ENCODE measurements around the gene SPG7. TPM values are rescaled to one million over a fixed set of nuclear protein-coding genes. Genes with fewer than 3 reads are reported as not detected.

The SPG7 gene
- total and polyA plus RNA-seq, 8 donors = 25.7 to 212 (median 51.1) TPM

GRCh38 chr16:89540557-89540956 lies 32.4 kb downstream of the SPG7 start:
- Histone ChIP-seq H3K4me3 (no peak overlapping the region), H3K27ac (no peak overlapping the region), H3K4me1 (no peaks in the 10 kb centered on the region), H3K9me3 (no peaks in the 10 kb centered on the region), H3K27me3 (no peaks in the 10 kb centered on the region), H3K36me3 (peaks cover 0 to 17% (median 4%) of the 10 kb centered on the region in 3 donors)
- no peak for TF ChIP-seq CTCF (IDR thresholded peaks at IDR 0.05)
- ATAC-seq = no peak
- no peak for FAIRE-seq
- intact Hi-C loops (cut with DNase I) = no loop called here
- 86 to 89% methylated on average over 13 of the region's 13 CpGs for WGBS, 2 donors
- DNase-seq = no peak

GRCh38 chr16:89541792-89542191 lies 33.6 kb downstream of the SPG7 start:
- Histone ChIP-seq H3K4me3 (no peak overlapping the region), H3K36me3 (peaks cover 0 to 21% (median 1%) of the 10 kb centered on the region in 3 donors), H3K27me3 (no peaks in the 10 kb centered on the region), H3K9me3 (no peaks in the 10 kb centered on the region), H3K4me1 (no peaks in the 10 kb centered on the region), H3K27ac (no peak overlapping the region)
- WGBS, 2 donors = 93 to 94% methylated on average over 21 of the region's 21 CpGs
- TF ChIP-seq CTCF (IDR thresholded peaks at IDR 0.05) = no peak
- FAIRE-seq (no peak), ATAC-seq (no peak), DNase-seq (no peak)
- intact Hi-C loops (cut with DNase I) = no loop called here

- no peak overlapping the region for H3K27ac ChIP-seq
- 85 to 90% methylated on average over 11 of the region's 11 CpGs for WGBS, 2 donors
- peaks cover 0 to 19% (median 0%) of the 10 kb centered on the region in 3 donors for H3K36me3 ChIP-seq
- no peak for FAIRE-seq
- intact Hi-C loops (cut with DNase I) = no loop called here
- no peak for ATAC-seq
- no peaks in the 10 kb centered on the region for H3K4me1 ChIP-seq
- no peak for TF ChIP-seq CTCF (IDR thresholded peaks at IDR 0.05)
- H3K4me3 ChIP-seq = no peak overlapping the region
- no peak for DNase-seq
- H3K9me3 ChIP-seq = no peaks in the 10 kb centered on the region
- no peaks in the 10 kb centered on the region for H3K27me3 ChIP-seq
These were observed 35.9 kb downstream of the SPG7 start for GRCh38 chr16:89544113-89544512.

- peaks cover 0 to 25% (median 0%) of the 10 kb centered on the region in 3 donors for H3K36me3 ChIP-seq
- no peak for TF ChIP-seq CTCF (IDR thresholded peaks at IDR 0.05)
- no peak for ATAC-seq
- DNase-seq = no peak
- H3K9me3 ChIP-seq = no peaks in the 10 kb centered on the region
- intact Hi-C loops (cut with DNase I) = no loop called here
- no peak overlapping the region for H3K27ac ChIP-seq
- no peaks in the 10 kb centered on the region for H3K4me1 ChIP-seq
- H3K4me3 ChIP-seq = no peak overlapping the region
- 90 to 94% methylated on average over 13 of the region's 13 CpGs for WGBS, 2 donors
- no peak for FAIRE-seq
- no peaks in the 10 kb centered on the region for H3K27me3 ChIP-seq
These were observed 36.5 kb downstream of the SPG7 start for GRCh38 chr16:89544713-89545043.

GRCh38 chr16:89545044-89545830 lies 37.0 kb downstream of the SPG7 start:
- Histone ChIP-seq H3K36me3 (peaks cover 0 to 27% (median 0%) of the 10 kb centered on the region in 3 donors), H3K9me3 (no peaks in the 10 kb centered on the region), H3K27me3 (no peaks in the 10 kb centered on the region), H3K4me3 (no peak overlapping the region), H3K27ac (no peak overlapping the region), H3K4me1 (no peaks in the 10 kb centered on the region)
- no peak for TF ChIP-seq CTCF (IDR thresholded peaks at IDR 0.05)
- intact Hi-C loops (cut with DNase I) = no loop called here
- FAIRE-seq (no peak), DNase-seq (no peak), ATAC-seq (no peak)
- WGBS, 2 donors = 90 to 92% methylated on average over 17 of the region's 17 CpGs

Measured in pancreas (tissue), 10 donors.